ENCODE results near the gene BBX. TPM values are rescaled to one million over a fixed set of nuclear protein-coding genes. Genes with fewer than 3 reads are reported as not detected.

The BBX gene
- total RNA-seq, 1 experiment from 2014 or later, result 45.0 TPM

- CTCF ChIA-PET, result no interaction called here
- DNase-seq (ENCODE audit: low spot score) (no peak), ATAC-seq (no peak)
- H3K9me3 Mint-ChIP-seq, result no peaks in the 10 kb centered on the region
- POLR2A ChIA-PET, result no interaction called here
- TF ChIP-seq CREM (CRISPR knock-in tag; IDR thresholded peaks at IDR 0.05), result no peak
- no peak overlapping the region for H3K4me3 Mint-ChIP-seq
- H3K27ac Mint-ChIP-seq, result no peak overlapping the region
- H3K27me3 Mint-ChIP-seq (ENCODE audit: low read depth), result no peaks in the 10 kb centered on the region
- H3K4me1 Mint-ChIP-seq, result peaks cover 6% of the 10 kb centered on the region
- peaks cover 13% of the 10 kb centered on the region for H3K36me3 Mint-ChIP-seq
Measured at GRCh38 chr3:107775974-107776373, 253.2 kb downstream of the BBX start.

- H3K27me3 Mint-ChIP-seq (ENCODE audit: low read depth), result no peaks in the 10 kb centered on the region
Measured at GRCh38 chr3:107781253-107781652, 258.5 kb downstream of the BBX start.

More at GRCh38 chr3:107781253-107781652, 258.5 kb downstream of the BBX start:
- TF ChIP-seq RORB (CRISPR knock-in tag; IDR thresholded peaks at IDR 0.05), result no peak
- no peak for TF ChIP-seq E2F1 (CRISPR knock-in tag; IDR thresholded peaks at IDR 0.05)
- TF ChIP-seq CBFB (CRISPR knock-in tag; IDR thresholded peaks at IDR 0.05; ENCODE audit: low read depth), result no peak
- no peak for TF ChIP-seq ATF2 (CRISPR knock-in tag; IDR thresholded peaks at IDR 0.05; ENCODE audit: borderline replicate concordance, low read depth)
- TF ChIP-seq NR3C1 (CRISPR knock-in tag; conservative IDR thresholded peaks at IDR 0.05; ENCODE audit: low read depth), result no peak
- no peak for TF ChIP-seq JUN (CRISPR knock-in tag; IDR thresholded peaks at IDR 0.05)
- no peak for TF ChIP-seq FOXP4 (CRISPR knock-in tag; IDR thresholded peaks at IDR 0.05)
- no peak for TF ChIP-seq NFE2L1 (CRISPR knock-in tag; IDR thresholded peaks at IDR 0.05)
- no peak for TF ChIP-seq TEAD1 (CRISPR knock-in tag; IDR thresholded peaks at IDR 0.05)
- no peak for TF ChIP-seq EMX1 (CRISPR knock-in tag; IDR thresholded peaks at IDR 0.05)
- no peak for TF ChIP-seq ZNF396 (CRISPR knock-in tag; IDR thresholded peaks at IDR 0.05; ENCODE audit: borderline replicate concordance)
- TF ChIP-seq OVOL2 (CRISPR knock-in tag; IDR thresholded peaks at IDR 0.05; ENCODE audit: borderline replicate concordance), result no peak
- TF ChIP-seq TP53 (CRISPR knock-in tag; IDR thresholded peaks at IDR 0.05), result no peak
- no peak for TF ChIP-seq PRDM15 (CRISPR knock-in tag; IDR thresholded peaks at IDR 0.05)
- no peak for TF ChIP-seq GTF2I (CRISPR knock-in tag; conservative IDR thresholded peaks at IDR 0.05)
- no peaks in the 10 kb centered on the region for H3K9me3 Mint-ChIP-seq
- H3K4me3 Mint-ChIP-seq, result no peak overlapping the region
- no peak overlapping the region for H3K27ac Mint-ChIP-seq
- POLR2A ChIA-PET, result no interaction called here
- CTCF ChIA-PET, result no interaction called here
- DNase-seq (ENCODE audit: low spot score), result no peak
- H3K4me1 Mint-ChIP-seq, result no peaks in the 10 kb centered on the region
- peaks cover 11% of the 10 kb centered on the region for H3K36me3 Mint-ChIP-seq
- ATAC-seq, result no peak

All from WTC11 (cell line).